Neural cell (in vitro differentiated cells): Measurements from ENCODE around the gene NEXN. TPM values are rescaled to one million over a fixed set of nuclear protein-coding genes. Genes with fewer than 3 reads are reported as not detected.

Experiments
- H2AFZ ChIP-seq: fragments of 200-600, 300-800 bp; sonication (generic), shearing (Covaris generic); 2 replicates; pipeline ENCODE4 v1.6.0; 2014; ENCODE audit warnings: low read depth, mild to moderate bottlenecking, antibody characterized with exemption, low read length, moderate library complexity
- H3F3A ChIP-seq: fragments of 200-600 bp; shearing (Covaris generic); 2 replicates; pipeline ENCODE4 v1.6.1; 2016; ENCODE audit warnings: mild to moderate bottlenecking, moderate library complexity, mixed read lengths, antibody characterized with exemption, low read length; ENCODE audit not compliant: insufficient read depth, poor library complexity, severe bottlenecking
- H3K27ac ChIP-seq: fragments of 200-600, 300-800 bp; sonication (generic), shearing (Covaris generic); 2 replicates; pipeline ENCODE4 v1.5.1; 2014; ENCODE audit warnings: mild to moderate bottlenecking, low read length, moderate library complexity
- H3K27me3 ChIP-seq: fragments of 300-800, 200-600 bp; sonication (generic), shearing (Covaris generic); 2 replicates; pipeline ENCODE4 v1.6.0; 2014; ENCODE audit warnings: mild to moderate bottlenecking, low read depth, low read length, moderate library complexity; ENCODE audit not compliant: insufficient read depth
- H3K36me3 ChIP-seq: fragments of 300-800, 200-600 bp; sonication (generic), shearing (Covaris generic); 2 replicates; pipeline ENCODE4 v1.5.1; 2014; ENCODE audit warnings: mild to moderate bottlenecking, antibody characterized with exemption, low read length, moderate library complexity; ENCODE audit not compliant: insufficient read depth
- H3K4me2 ChIP-seq: fragments of 300-800, 200-600 bp; sonication (generic), shearing (Covaris generic); 2 replicates; pipeline ENCODE4 v1.6.0; 2014; ENCODE audit warnings: mild to moderate bottlenecking, low read length
- H3K4me3 ChIP-seq: fragments of 300-800, 200-600 bp; sonication (generic), shearing (Covaris generic); 2 replicates; pipeline ENCODE4 v1.5.1; 2014; ENCODE audit warnings: mild to moderate bottlenecking, low read length, moderate library complexity
- H3K79me2 ChIP-seq: fragments of 200-600 bp; shearing (Covaris generic); replicated peaks from 2 replicates; pipeline ENCODE4 v1.6.0; 2014; ENCODE audit warnings: mild to moderate bottlenecking, low read length, moderate library complexity; ENCODE audit not compliant: insufficient read depth
- H3K9ac ChIP-seq: fragments of 300-800, 200-600 bp; sonication (generic), shearing (Covaris generic); 2 replicates; pipeline ENCODE4 v1.6.1; 2016; ENCODE audit warnings: mild to moderate bottlenecking, low read length, mixed read lengths
- H3K9me2 ChIP-seq: fragments of 200-600 bp; shearing (Covaris generic); 2 replicates; pipeline ENCODE4 v1.6.1; 2016; ENCODE audit warnings: mild to moderate bottlenecking, low read length, mixed read lengths; ENCODE audit not compliant: insufficient read depth
- H3K9me3 ChIP-seq: fragments of 200-600, 300-800 bp; sonication (generic), shearing (Covaris generic); 2 replicates; pipeline ENCODE4 v1.6.1; 2016; ENCODE audit warnings: mild to moderate bottlenecking, mixed run types, low read length, moderate library complexity, mixed read lengths
- H4K20me1 ChIP-seq: fragments of 200-600 bp; shearing (Covaris generic); 2 replicates; pipeline ENCODE4 v1.6.1; 2016; ENCODE audit warnings: mild to moderate bottlenecking, mixed run types; ENCODE audit not compliant: insufficient read depth
- CTCF ChIP-seq: fragments of 450-650 bp; IDR thresholded peaks from 2 replicates; pipeline ENCODE4 v1.5.1; 2014; ENCODE audit warnings: antibody characterized with exemption, mild to moderate bottlenecking, moderate library complexity; ENCODE audit not compliant: poor library complexity, severe bottlenecking
- EP300 ChIP-seq: fragments of 450-650 bp; conservative IDR thresholded peaks from 2 replicates; pipeline ENCODE4 v1.6.1; 2014; ENCODE audit warnings: antibody characterized with exemption, mild to moderate bottlenecking, moderate library complexity; ENCODE audit not compliant: poor library complexity, severe bottlenecking
- EZH2 ChIP-seq: fragments of 200-600, 300-800 bp; shearing (Covaris generic), sonication (generic); IDR thresholded peaks from 2 replicates; pipeline ENCODE4 v1.6.1; 2014; ENCODE audit warnings: antibody characterized with exemption, low read length, borderline replicate concordance, mild to moderate bottlenecking; ENCODE audit not compliant: insufficient read depth, poor library complexity, severe bottlenecking
- MXI1 ChIP-seq: fragments of 450-650 bp; conservative IDR thresholded peaks from 2 replicates; pipeline ENCODE4 v1.6.1; 2014; ENCODE audit warnings: antibody characterized with exemption, mild to moderate bottlenecking; ENCODE audit not compliant: poor library complexity, severe bottlenecking
- POLR2AphosphoS5 ChIP-seq: IDR thresholded peaks from 2 replicates; pipeline ENCODE4 v1.6.1; 2012
- RAD21 ChIP-seq: fragments of 450-650 bp; conservative IDR thresholded peaks from 2 replicates; pipeline ENCODE4 v1.6.1; 2014; ENCODE audit warnings: antibody characterized with exemption, mild to moderate bottlenecking, moderate library complexity
- SMC3 ChIP-seq: fragments of 450-650 bp; conservative IDR thresholded peaks from 2 replicates; pipeline ENCODE4 v1.6.1; 2014; ENCODE audit warnings: antibody characterized with exemption, mild to moderate bottlenecking, moderate library complexity; ENCODE audit not compliant: poor library complexity
- TAF1 ChIP-seq: IDR thresholded peaks from 2 replicates; pipeline ENCODE4 v1.6.1; 2012; ENCODE audit warnings: low read depth
- polyA plus RNA-seq: library from polyadenylated mRNA; depleted of rRNA; stranded (reverse); fragments of >200 nt; gene quantifications from 2 replicates; pipeline ENCODE4 v1.2.3, GENCODE V29; 2014
- TF ChIP-seq, protein P1 (sequence below): IDR thresholded peaks from 2 replicates; pipeline ENCODE4 v1.6.1; 2012; ENCODE audit warnings: borderline replicate concordance

The NEXN gene
- polyA plus RNA-seq, 1 donor from 2014 or later: 0.43 TPM

- Histone ChIP-seq H3K9me2 (no peaks in the 10 kb centered on the region), H3K79me2 (peaks cover 40% of the 10 kb centered on the region), H3K9me3 (no peaks in the 10 kb centered on the region), H2AFZ (no peak overlapping the region), H3F3A (no peaks in the 10 kb centered on the region), H3K4me3 (no peak overlapping the region), H3K27me3 (no peaks in the 10 kb centered on the region), H3K27ac (no peak overlapping the region), H4K20me1 (no peaks in the 10 kb centered on the region), H3K4me2 (no peak overlapping the region), H3K36me3 (peaks cover 47% of the 10 kb centered on the region), H3K9ac (no peak overlapping the region)
- no peak for TF ChIP-seq RAD21
- no peak for TF ChIP-seq POLR2AphosphoS5
- TF ChIP-seq, protein P1, sequence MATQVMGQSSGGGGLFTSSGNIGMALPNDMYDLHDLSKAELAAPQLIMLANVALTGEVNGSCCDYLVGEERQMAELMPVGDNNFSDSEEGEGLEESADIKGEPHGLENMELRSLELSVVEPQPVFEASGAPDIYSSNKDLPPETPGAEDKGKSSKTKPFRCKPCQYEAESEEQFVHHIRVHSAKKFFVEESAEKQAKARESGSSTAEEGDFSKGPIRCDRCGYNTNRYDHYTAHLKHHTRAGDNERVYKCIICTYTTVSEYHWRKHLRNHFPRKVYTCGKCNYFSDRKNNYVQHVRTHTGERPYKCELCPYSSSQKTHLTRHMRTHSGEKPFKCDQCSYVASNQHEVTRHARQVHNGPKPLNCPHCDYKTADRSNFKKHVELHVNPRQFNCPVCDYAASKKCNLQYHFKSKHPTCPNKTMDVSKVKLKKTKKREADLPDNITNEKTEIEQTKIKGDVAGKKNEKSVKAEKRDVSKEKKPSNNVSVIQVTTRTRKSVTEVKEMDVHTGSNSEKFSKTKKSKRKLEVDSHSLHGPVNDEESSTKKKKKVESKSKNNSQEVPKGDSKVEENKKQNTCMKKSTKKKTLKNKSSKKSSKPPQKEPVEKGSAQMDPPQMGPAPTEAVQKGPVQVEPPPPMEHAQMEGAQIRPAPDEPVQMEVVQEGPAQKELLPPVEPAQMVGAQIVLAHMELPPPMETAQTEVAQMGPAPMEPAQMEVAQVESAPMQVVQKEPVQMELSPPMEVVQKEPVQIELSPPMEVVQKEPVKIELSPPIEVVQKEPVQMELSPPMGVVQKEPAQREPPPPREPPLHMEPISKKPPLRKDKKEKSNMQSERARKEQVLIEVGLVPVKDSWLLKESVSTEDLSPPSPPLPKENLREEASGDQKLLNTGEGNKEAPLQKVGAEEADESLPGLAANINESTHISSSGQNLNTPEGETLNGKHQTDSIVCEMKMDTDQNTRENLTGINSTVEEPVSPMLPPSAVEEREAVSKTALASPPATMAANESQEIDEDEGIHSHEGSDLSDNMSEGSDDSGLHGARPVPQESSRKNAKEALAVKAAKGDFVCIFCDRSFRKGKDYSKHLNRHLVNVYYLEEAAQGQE: no peak
- no peak for TF ChIP-seq EP300
- no peak for TF ChIP-seq MXI1
- TF ChIP-seq SMC3: no peak
- no peak for TF ChIP-seq TAF1
- no peak for TF ChIP-seq CTCF
- TF ChIP-seq EZH2: no peak
These were observed 73.0 kb downstream of the NEXN start for GRCh38 chr1:77961392-77961791.

DNA sequence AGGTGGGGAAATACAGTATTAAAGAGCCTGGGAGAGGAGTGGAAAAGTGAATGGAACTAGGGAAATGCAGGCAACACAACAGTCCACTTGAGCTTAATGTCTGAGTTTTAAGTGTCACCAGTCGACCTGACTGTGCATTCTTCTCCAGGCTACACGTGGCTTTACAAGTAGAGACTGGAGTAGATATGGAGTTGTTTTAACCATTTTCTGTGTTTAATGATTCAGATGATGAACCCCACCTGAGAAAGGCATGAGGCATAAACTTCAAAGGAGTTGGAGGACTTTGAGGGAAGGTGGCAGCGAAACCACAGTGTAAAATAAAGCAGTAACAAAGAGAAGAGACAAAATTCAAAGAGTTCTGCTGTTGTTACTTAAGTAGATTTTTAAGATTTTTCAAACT is 77.9 kb downstream of the NEXN start:
- H3K9me3 ChIP-seq: no peaks in the 10 kb centered on the region
- TF ChIP-seq POLR2AphosphoS5 (no peak), MXI1 (no peak), EZH2 (no peak), CTCF (no peak), SMC3 (no peak), TAF1 (no peak), RAD21 (no peak), EP300 (no peak)
- TF ChIP-seq, protein P1: no peak
- no peak overlapping the region for H2AFZ ChIP-seq
- peaks cover 3% of the 10 kb centered on the region for H4K20me1 ChIP-seq
- no peak overlapping the region for H3K27ac ChIP-seq
- H3K27me3 ChIP-seq: no peaks in the 10 kb centered on the region
- H3K79me2 ChIP-seq: peaks cover 82% of the 10 kb centered on the region
- H3K4me3 ChIP-seq: no peak overlapping the region
- no peak overlapping the region for H3K4me2 ChIP-seq
- H3K9me2 ChIP-seq: no peaks in the 10 kb centered on the region
- H3F3A ChIP-seq: no peaks in the 10 kb centered on the region
- H3K9ac ChIP-seq: no peak overlapping the region
- peaks cover 32% of the 10 kb centered on the region for H3K36me3 ChIP-seq
